NT2/D1 (cell line): ENCODE results near the gene FBXW9.

ENCODE experiments used
- SUZ12 ChIP-seq: IDR thresholded peaks from 2 replicates; pipeline ENCODE4 v1.6.1; 2011; ENCODE audit not compliant: insufficient read length, insufficient read depth; ENCODE audit errors: extremely low read depth
- YY1 ChIP-seq: IDR thresholded peaks from 2 replicates; pipeline ENCODE4 v1.6.1; 2011; ENCODE audit not compliant: insufficient read length, insufficient read depth
- ZNF274 ChIP-seq: IDR thresholded peaks from 2 replicates; pipeline ENCODE4 v1.6.1; 2011; ENCODE audit warnings: mild to moderate bottlenecking, low read depth, low read length

GRCh38 chr19:12665671-12666264, 30.7 kb downstream of the FBXW9 start:
- no peak for TF ChIP-seq YY1
- TF ChIP-seq ZNF274, result no peak
- TF ChIP-seq SUZ12, result no peak
